GM12878 (cell line): ENCODE measurements around the gene PDE11A.

Source experiments
- BACH1 ChIP-seq: fragments of 450-650 bp; IDR thresholded peaks from 2 replicates; pipeline ENCODE4 v1.6.1; 2017; ENCODE audit warnings: mild to moderate bottlenecking, borderline replicate concordance
- CREB1 ChIP-seq: IDR thresholded peaks from 2 replicates; pipeline ENCODE4 v1.6.1; 2012; ENCODE audit warnings: low read depth, mild to moderate bottlenecking, inconsistent platforms
- CTCF ChIP-seq, 3 experiments: IDR thresholded peaks in 2 of 3; conservative IDR thresholded peaks in 1 of 3; 2 replicates each; pipeline ENCODE4 v1.5.1; 2011; ENCODE audit warnings: low read depth in 3 of 3, low read length in 3 of 3, mild to moderate bottlenecking in 3 of 3, control low read depth in 2 of 3, moderate library complexity in 2 of 3, inconsistent platforms in 1 of 3, mixed read lengths in 1 of 3; ENCODE audit not compliant: control insufficient read depth in 2 of 3, insufficient read depth in 1 of 3; ENCODE audit errors: extremely low read depth in 1 of 3
- ESRRA ChIP-seq: IDR thresholded peaks from 2 replicates; pipeline ENCODE4 v1.6.1; 2012; ENCODE audit warnings: mild to moderate bottlenecking, low read length, improper control_type of control experiment
- EZH2 ChIP-seq: IDR thresholded peaks from 2 replicates; pipeline ENCODE4 v1.6.1; 2012; ENCODE audit warnings: low read depth, mild to moderate bottlenecking, control low read depth, inconsistent platforms, low read length, borderline replicate concordance; ENCODE audit not compliant: control insufficient read depth
- IRF5 ChIP-seq: fragments of 450-650 bp; IDR thresholded peaks from 2 replicates; pipeline ENCODE4 v1.6.1; 2017; ENCODE audit warnings: borderline replicate concordance
- NFIC ChIP-seq: IDR thresholded peaks from 2 replicates; pipeline ENCODE4 v1.6.1; 2012; ENCODE audit warnings: low read depth, mild to moderate bottlenecking, inconsistent platforms, low read length, moderate library complexity
- PKNOX1 ChIP-seq: fragments of 450-650 bp; IDR thresholded peaks from 2 replicates; pipeline ENCODE4 v1.6.1; 2016; ENCODE audit warnings: mild to moderate bottlenecking
- POLR2A ChIP-seq: IDR thresholded peaks from 2 replicates; pipeline ENCODE4 v1.6.1; 2011; ENCODE audit warnings: low read depth, mild to moderate bottlenecking, low read length
- RELA ChIP-seq: fragments of 450-650 bp; IDR thresholded peaks from 2 replicates; pipeline ENCODE4 v1.8.0; 2014; ENCODE audit warnings: borderline replicate concordance; ENCODE audit not compliant: partially characterized antibody
- SKIL ChIP-seq: fragments of 450-650 bp; IDR thresholded peaks from 2 replicates; pipeline ENCODE4 v1.6.1; 2017; ENCODE audit warnings: mild to moderate bottlenecking, low read depth, inconsistent platforms; ENCODE audit not compliant: poor library complexity, severe bottlenecking
- SUPT20H ChIP-seq: IDR thresholded peaks from 2 replicates; pipeline ENCODE4 v1.6.1; 2011; ENCODE audit warnings: low read depth, mild to moderate bottlenecking, low read length, moderate library complexity, borderline replicate concordance; ENCODE audit not compliant: control insufficient read depth
- TAF1 ChIP-seq: IDR thresholded peaks from 2 replicates; pipeline ENCODE4 v1.6.1; 2011; ENCODE audit warnings: mild to moderate bottlenecking, low read depth, low read length, borderline replicate concordance

- TF ChIP-seq TAF1, result no peak
- no peak for TF ChIP-seq NFIC
- TF ChIP-seq CTCF (IDR thresholded peaks at IDR 0.05 in 2 of 3, conservative IDR thresholded peaks at IDR 0.05 in 1 of 3; ENCODE audit: control insufficient read depth in 2 of 3, extremely low read depth in 1 of 3, insufficient read depth in 1 of 3, low read depth in 3 of 3, low read length in 3 of 3), result no peak
- TF ChIP-seq SKIL, result no peak
- TF ChIP-seq CREB1, result no peak
- TF ChIP-seq IRF5, result no peak
- no peak for TF ChIP-seq POLR2A
- no peak for TF ChIP-seq SUPT20H
- no peak for TF ChIP-seq ESRRA
- TF ChIP-seq PKNOX1, result no peak
- no peak for TF ChIP-seq RELA
- TF ChIP-seq BACH1, result no peak
- TF ChIP-seq EZH2, result no peak
Observed at GRCh38 chr2:177716484-177716883, 356.1 kb downstream of the PDE11A start.
